GM12892 (cell line): ENCODE results near the gene SPANXN4.

ENCODE experiments used
- POLR2A ChIP-seq: IDR thresholded peaks from 2 replicates; pipeline ENCODE4 v1.6.1; 2011; ENCODE audit warnings: low read depth, low read length, control low read depth
- POLR2AphosphoS5 ChIP-seq: IDR thresholded peaks from 2 replicates; pipeline ENCODE4 v1.6.1; 2011; ENCODE audit warnings: low read depth, low read length, control low read depth

DNA sequence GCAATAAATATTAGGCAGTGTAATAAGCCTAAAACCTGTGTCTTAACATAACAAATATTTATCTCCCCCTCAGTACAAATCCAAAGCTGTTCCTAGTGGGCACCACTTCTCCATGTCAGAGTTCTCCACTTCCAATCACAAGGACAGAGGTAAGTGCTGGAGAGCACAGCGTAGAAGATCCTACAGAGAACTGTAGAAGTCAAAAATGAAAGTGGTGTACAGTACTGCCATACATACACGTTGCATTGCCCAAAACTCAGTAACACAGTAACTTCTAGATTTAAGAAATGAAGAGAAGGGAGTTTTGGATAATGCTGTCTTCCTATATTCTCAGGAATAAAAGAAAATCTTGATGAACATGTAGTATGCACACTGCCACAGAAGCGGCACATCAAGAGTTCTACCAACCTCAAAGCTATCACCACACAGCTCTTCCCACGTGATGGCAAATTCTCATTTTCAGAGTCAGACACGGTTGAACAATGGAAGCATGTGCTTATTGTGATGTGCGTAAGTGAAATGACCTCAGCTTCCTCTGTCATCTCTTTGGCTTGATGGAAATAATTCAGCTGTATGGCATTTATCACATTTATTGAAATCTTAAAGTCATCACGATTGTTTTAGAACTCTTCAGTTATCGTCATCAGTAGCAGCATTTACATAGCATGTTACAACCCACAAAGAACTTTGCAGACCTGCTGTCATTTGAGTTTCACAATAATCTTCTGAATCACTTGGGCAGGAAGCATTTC lies 27.1 kb upstream of the SPANXN4 start:
- TF ChIP-seq POLR2A (no peak), POLR2AphosphoS5 (no peak)
